Activated effector memory CD4-positive, alpha-beta T cell treated with anti-CD3 and anti-CD28 coated beads, Interleukin-2, amount 50 U/mL, for 16 hours (primary cell): ENCODE results near the gene COL23A1.
A peak's percentile ranks its signal among the peaks of the same experiment; 100 is the strongest.

Experiments used
- DNase-seq: peaks from one replicate; pipeline ENCODE4 v3.0.0-alpha.2; 2020

COL23A1 gene

GRCh38 chr5:178417391-178417811 is 172.8 kb downstream of the COL23A1 start:
- no peak for DNase-seq

DNA sequence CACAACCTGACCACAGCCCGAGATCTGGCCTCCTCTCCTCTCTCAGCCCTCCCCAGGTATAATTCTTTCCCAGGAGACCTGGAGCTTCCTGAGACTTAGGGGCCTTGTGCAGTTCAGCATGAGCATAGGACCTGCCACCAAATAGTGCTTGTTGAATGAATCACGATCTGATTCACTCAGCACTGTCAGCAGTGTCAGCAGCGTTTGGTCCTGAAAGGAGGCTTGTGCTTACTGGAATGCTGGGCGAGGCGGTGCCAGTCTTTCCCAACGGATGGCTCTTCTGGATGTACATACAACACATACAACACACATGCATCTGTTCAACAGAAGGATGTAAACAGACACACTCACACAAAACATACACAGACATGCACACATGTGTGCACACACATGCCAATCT is 173.3 kb downstream of the COL23A1 start:
- no peak for DNase-seq

GRCh38 chr5:178416206-178416882 is 173.8 kb downstream of the COL23A1 start:
- DNase-seq, result no peak

DNA sequence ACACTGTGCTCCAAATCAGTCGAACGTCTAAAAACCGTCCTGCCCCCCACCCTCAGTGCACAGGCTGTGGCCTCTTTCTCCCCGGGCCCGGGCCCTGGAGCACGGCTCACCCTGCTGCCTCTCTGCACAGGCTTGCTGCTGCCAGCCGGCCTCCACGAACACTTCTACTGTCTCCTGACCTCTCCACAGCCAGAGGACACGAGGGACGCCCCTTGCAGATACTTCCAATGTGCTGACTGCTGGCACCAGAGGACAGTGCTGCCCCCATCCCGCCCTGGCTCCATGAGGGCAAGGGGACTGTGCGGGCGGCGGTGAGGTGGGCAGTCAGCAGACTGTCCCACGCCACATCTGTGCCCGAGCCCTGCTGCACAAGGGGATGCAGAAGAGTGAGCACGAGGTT is 174.8 kb downstream of the COL23A1 start:
- DNase-seq, result no peak

DNA sequence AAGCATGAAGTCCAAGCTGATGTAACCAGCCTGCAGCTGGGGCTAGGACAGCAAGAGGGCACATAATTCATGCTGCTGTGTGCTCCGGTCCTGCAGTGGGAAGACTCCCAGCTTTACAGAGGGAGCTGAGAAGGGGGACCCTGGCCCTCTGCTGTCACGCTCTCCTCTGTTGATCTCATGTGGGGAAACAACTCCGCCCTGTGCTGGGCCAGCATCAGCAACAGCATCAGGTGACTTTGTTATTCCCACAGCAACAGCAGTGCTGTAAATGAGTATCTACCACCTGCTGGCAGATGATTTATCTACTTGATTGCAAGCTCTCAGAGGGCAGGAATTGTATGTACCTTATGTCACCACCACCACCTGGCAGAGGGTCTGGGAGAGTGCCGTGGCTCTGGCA is 176.2 kb downstream of the COL23A1 start:
- DNase-seq, result no peak

DNA sequence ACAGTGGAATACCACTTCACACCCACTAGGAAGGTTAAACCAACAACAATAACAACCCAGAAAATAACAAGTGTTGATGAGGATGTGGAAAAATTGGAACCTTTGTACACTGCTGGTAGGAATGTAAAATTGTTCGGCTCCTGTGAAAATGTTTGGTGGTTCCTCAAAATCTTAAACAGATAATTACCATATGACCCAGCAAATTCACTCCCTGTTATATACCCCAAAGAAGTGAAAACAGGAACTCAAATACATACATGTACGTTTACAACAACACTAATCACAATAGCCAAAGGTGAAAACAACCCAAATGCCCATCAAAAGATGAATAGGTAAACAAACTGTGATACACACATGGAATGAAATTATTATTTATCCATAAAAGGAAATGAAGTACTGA is 179.1 kb downstream of the COL23A1 start:
- no peak for DNase-seq

- DNase-seq, result no peak
Measured at GRCh38 chr5:178407646-178408045, 182.5 kb downstream of the COL23A1 start.

- DNase-seq, result peak; percentile 47
Measured at GRCh38 chr5:178404987-178405386, 185.2 kb downstream of the COL23A1 start.

- DNase-seq, result no peak
Measured at GRCh38 chr5:178403956-178404600, 186.1 kb downstream of the COL23A1 start.

- DNase-seq, result no peak
Measured at GRCh38 chr5:178403351-178403750, 186.8 kb downstream of the COL23A1 start.

- peak; percentile 33 for DNase-seq
Measured at GRCh38 chr5:178399701-178400095, 190.5 kb downstream of the COL23A1 start.

- DNase-seq, result peak; percentile 55
Measured at GRCh38 chr5:178398901-178399700, 191.1 kb downstream of the COL23A1 start.

DNA sequence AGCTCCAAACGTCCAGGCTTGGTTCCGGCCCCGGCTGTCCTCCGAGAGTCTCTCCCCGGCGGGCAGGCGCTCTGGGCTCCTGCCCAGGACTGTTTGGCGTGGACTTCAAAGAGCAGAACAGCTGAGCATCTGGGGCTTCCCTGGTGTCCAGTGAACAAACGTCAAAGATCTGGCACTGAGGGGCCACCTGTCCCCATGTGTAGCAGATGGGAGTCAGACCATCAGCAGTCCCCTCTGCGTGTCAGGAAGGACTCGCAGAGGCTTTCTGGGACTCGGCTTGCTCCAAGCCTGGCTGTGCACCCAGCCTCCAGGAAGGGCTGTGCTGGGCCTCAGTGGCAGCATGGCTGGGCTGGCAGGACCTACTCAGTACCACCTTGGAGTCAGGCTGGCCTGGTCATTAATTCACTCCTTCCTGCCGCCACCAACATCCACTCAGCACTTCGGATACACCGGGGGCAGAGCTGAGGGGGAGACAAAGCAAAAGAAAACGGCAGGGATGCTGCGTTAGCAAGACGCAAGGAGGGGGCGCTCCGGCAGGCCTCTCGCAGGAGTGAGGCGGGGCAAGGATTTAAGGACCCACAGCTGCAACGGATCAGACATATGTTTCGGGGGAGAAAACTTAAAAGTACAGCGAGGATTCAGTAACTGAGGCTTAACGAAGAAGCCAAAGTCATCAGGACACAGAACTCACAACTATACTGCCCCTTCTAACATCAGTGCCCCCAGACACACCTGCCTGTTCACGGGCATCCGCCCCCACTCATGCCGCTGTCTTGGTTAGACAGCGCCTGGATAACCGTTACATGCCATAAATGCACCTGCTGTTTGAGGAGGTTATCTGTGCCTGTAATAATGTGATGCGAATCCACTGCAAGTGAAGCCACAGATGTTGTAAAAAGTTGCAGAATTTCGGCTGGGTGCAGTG is 193.1 kb downstream of the COL23A1 start:
- DNase-seq, result peak; percentile 34

DNA sequence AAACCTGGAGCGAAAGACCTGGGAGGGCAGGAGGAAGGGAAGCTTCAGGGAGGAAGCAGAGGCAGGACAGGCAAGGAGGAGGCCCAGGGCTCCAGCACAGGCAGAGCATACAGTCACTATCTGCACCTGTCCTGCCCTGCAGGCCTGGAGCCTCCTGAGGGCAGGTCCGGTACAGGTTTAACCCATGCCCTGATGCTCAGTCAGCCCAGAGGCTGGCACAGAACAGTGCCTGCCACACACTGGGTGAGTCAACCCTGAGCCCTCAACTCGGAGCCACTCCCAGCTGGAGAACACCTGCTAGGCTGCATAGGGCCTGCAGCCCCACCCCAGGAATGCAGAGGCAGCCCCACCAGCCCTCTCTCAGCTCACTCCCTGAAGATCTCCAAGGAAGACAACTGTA is 196.1 kb downstream of the COL23A1 start:
- DNase-seq, result no peak

- no peak for DNase-seq
Measured at GRCh38 chr5:178392931-178393394, 197.2 kb downstream of the COL23A1 start.

DNA sequence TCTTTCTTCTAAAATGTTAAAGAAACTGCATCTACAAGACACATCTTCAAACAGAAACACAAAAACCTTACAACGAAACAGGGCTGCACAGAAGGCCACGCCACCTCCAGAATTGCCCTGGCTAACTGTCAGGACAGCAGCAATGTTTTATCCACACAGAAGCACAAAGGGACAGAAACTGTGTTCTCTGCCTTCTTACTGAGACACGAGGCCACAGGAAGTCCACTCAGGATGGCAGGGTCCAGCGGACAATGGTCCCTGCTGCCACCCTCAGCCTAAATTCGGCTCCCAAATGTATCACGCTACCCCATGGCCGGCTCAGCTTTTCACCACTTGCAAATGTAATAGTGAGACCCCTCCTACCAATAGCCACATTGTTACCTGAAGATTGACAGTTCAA is 197.8 kb downstream of the COL23A1 start:
- no peak for DNase-seq

DNA sequence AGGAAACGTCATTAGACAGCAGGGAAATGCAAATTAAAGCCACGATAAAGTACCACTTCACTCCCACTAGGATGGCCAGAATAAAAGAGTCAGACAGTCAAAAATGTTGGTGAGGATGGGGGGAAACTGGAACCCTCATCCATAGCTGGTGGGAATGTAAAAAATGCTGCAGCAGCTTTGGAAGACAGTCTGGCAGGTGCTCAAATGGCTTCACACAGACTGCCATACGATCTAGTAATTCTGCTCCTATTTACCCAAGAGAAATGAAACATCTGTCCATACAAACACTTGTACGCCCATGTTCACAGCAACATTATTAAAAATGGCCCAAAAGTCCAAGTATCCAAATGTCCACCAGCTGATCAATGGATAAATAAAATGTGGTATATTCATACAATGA is 198.7 kb downstream of the COL23A1 start:
- no peak for DNase-seq

GRCh38 chr5:178389796-178390195 is 200.4 kb downstream of the COL23A1 start:
- peak; percentile 19 for DNase-seq

DNA sequence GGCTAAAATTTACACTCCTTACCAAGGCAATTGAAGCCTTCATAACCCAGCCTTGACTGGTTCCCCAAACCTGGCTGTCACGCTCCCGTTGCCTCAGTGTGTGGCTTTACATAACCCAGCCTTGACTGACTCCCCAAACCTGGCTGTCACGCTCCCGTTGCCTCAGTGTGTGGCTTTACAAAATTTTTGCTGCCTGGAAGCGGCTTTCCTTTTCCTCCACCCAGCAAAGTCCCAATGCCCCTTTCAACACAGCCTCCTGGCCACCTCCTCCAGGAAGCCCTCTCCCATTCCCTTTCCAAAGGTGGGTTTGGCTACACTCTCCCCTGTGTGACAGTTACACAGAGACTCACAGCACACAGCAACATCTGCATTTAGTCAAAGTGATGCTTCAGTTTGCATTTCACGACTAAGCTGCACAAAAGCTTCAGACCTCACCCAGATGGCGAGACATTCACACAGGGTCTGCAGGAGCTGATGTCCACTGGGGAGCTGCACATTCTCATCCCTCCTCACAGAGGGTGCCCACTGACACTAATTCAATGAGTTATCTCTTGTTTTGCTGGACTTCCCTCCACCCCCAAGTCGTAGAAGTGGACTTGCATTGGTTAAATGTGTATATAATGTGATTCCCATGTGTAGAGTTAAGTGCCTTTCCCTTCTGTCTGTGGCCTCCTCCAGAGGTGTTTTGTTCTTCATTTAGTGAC is 201.0 kb downstream of the COL23A1 start:
- peak; percentile 42 for DNase-seq

- DNase-seq, result peak; percentile 34
Measured at GRCh38 chr5:178388386-178389025, 201.7 kb downstream of the COL23A1 start.

- DNase-seq, result peak; percentile 45
Measured at GRCh38 chr5:178387856-178388190, 202.4 kb downstream of the COL23A1 start.
